ENCODE data around the gene RTL5.

RTL5 gene

DNA sequence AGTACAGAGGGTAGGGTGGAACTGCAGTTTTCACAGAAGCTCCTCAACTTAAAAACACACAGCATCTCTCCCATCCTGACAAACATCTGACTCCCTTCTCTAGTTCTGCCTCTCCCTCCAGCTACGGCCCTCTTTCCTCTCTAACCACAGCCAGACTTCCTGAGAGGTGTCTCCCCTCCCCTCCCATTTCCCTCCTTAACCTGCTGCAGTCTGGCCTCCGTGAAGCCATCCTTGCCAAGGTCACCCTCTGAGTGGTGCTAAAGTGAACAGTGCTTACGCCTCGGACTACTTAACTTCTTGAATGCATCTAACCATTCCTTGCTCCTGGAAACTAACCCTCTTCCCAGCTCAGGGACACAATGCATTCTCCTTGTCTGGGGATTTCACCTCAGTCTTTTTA is 53.3 kb downstream of the RTL5 start:
- Histone ChIP-seq H4K8ac (ENCODE audit: low read depth, low read length) (no peak overlapping the region), H2AK5ac (ENCODE audit: low read length) (no peak overlapping the region), H2BK120ac (ENCODE audit: insufficient read depth, low read length, poor library complexity) (no peak overlapping the region), H4K91ac (ENCODE audit: low read depth, low read length) (no peak overlapping the region), H3K36me3 (ENCODE audit: control insufficient read depth in 1 of 2, insufficient read depth in 2 of 2, low read length in 2 of 2) (no peaks in the 10 kb centered on the region), H3K4me1 (ENCODE audit: control insufficient read depth in 1 of 2, insufficient read depth in 2 of 2, low read length in 2 of 2) (peaks cover 38 to 47% of the 10 kb centered on the region in 2 experiments), H3K14ac (ENCODE audit: low read length) (no peak overlapping the region), H3K79me1 (ENCODE audit: low read length) (peaks cover 34% of the 10 kb centered on the region), H3K27ac (ENCODE audit: low read depth, low read length) (no peak overlapping the region), H3K79me2 (ENCODE audit: control insufficient read depth, insufficient read depth, low read length, poor library complexity) (peaks cover 2% of the 10 kb centered on the region), H4K12ac (ENCODE audit: low read depth, low read length) (no peak overlapping the region), H3K4me3 (ENCODE audit: low read depth, low read length) (no peak overlapping the region), H3K23ac (ENCODE audit: low read length) (no peak overlapping the region), H3K18ac (ENCODE audit: low read length) (no peak overlapping the region), H2BK12ac (ENCODE audit: low read length) (peak overlapping the region; percentile 34), H2BK5ac (ENCODE audit: low read depth, low read length, poor library complexity) (no peak overlapping the region), H3K27me3 (ENCODE audit: insufficient read depth, low read length) (no peaks in the 10 kb centered on the region), H3K4me2 (ENCODE audit: low read length) (no peak overlapping the region), H3K9me3 (ENCODE audit: insufficient read depth, low read depth, low read length) (no peaks in the 10 kb centered on the region), H3K4ac (ENCODE audit: low read depth, low read length) (no peak overlapping the region), H2AFZ (ENCODE audit: insufficient read depth, low read length, poor library complexity) (no peak overlapping the region), H3K9ac (ENCODE audit: low read length) (no peak overlapping the region)
- no peak for DNase-seq
- no CpG with 5 or more reads among the region's 4 CpGs for WGBS (ENCODE audit: extremely low coverage, insufficient coverage, insufficient read length)

All from trophoblast cell (in vitro differentiated cells and primary cell).